Liver (tissue), 9 donors: ENCODE data around the gene IQSEC2. TPM values are rescaled to one million over a fixed set of nuclear protein-coding genes. Genes with fewer than 3 reads are reported as not detected.

ENCODE experiments used
- DNase-seq: peaks from one replicate; pipeline ENCODE4 v3.0.0-alpha.2; 2017; ENCODE audit warnings: low spot score
- H3K27ac ChIP-seq, 2 donors: one replicate each; pipeline ENCODE4 v1.7.0; 2013; ENCODE audit warnings: inconsistent platforms in 2 of 2, low read length in 2 of 2, control low read depth in 1 of 2, low read depth in 1 of 2, mild to moderate bottlenecking in 1 of 2
- H3K27me3 ChIP-seq, 4 donors: one replicate each; pipeline versions ENCODE4 v1.6.1 to v1.7.0; 2013; ENCODE audit warnings: low read length in 3 of 4, inconsistent platforms in 1 of 4, mild to moderate bottlenecking in 1 of 4, moderate library complexity in 1 of 4; ENCODE audit not compliant: control insufficient read depth in 4 of 4, insufficient read depth in 4 of 4
- H3K36me3 ChIP-seq, 4 donors: one replicate each; pipeline versions ENCODE4 v1.6.1 to v1.7.0; 2013; ENCODE audit warnings: low read length in 3 of 4, mild to moderate bottlenecking in 3 of 4, low read depth in 1 of 4, moderate library complexity in 1 of 4; ENCODE audit not compliant: control insufficient read depth in 4 of 4, insufficient read depth in 3 of 4
- H3K4me1 ChIP-seq, 4 donors: one replicate each; pipeline versions ENCODE4 v1.6.1 to v1.7.0; 2013; ENCODE audit warnings: low read length in 3 of 4, mild to moderate bottlenecking in 3 of 4, moderate library complexity in 1 of 4; ENCODE audit not compliant: control insufficient read depth in 4 of 4, insufficient read depth in 4 of 4
- H3K4me3 ChIP-seq, 3 donors: one replicate each; pipeline versions ENCODE4 v1.6.1 to v1.7.0; 2013; ENCODE audit warnings: low read length in 3 of 3, control low read depth in 1 of 3, low read depth in 1 of 3, mild to moderate bottlenecking in 1 of 3
- H3K9ac ChIP-seq, 2 donors: one replicate each; pipeline ENCODE4 v1.7.0; 2013; ENCODE audit warnings: low read length in 2 of 2, mild to moderate bottlenecking in 2 of 2, moderate library complexity in 2 of 2, control low read depth in 1 of 2, low read depth in 1 of 2
- H3K9me3 ChIP-seq, 4 donors: one replicate each; pipeline versions ENCODE4 v1.6.1 to v1.7.0; 2013; ENCODE audit warnings: low read length in 3 of 4; ENCODE audit not compliant: control insufficient read depth in 4 of 4
- ATF3 ChIP-seq: IDR thresholded peaks from 2 replicates; pipeline ENCODE4 v1.6.1; 2016; ENCODE audit warnings: antibody characterized with exemption
- CTCF ChIP-seq: fragments of 150-350 bp; IDR thresholded peaks from 2 replicates; pipeline ENCODE4 v1.5.1; 2017; ENCODE audit warnings: improper control_type of control experiment, low read depth, low read length; ENCODE audit not compliant: missing input control
- EGR1 ChIP-seq, 2 donors: IDR thresholded peaks; 2 replicates each; pipeline ENCODE4 v1.6.1; 2016 to 2018; ENCODE audit warnings: antibody characterized with exemption in 2 of 2, low read depth in 2 of 2
- FOXA1 ChIP-seq: IDR thresholded peaks from 2 replicates; pipeline ENCODE4 v1.6.1; 2016; ENCODE audit warnings: antibody characterized with exemption
- FOXA2 ChIP-seq: IDR thresholded peaks from 2 replicates; pipeline ENCODE4 v1.6.1; 2016; ENCODE audit warnings: antibody characterized with exemption
- GABPA ChIP-seq, 2 donors: IDR thresholded peaks in 1 of 2; conservative IDR thresholded peaks in 1 of 2; 2 replicates each; pipeline ENCODE4 v1.6.1; 2016; ENCODE audit warnings: antibody characterized with exemption in 2 of 2, mild to moderate bottlenecking in 1 of 2, moderate library complexity in 1 of 2
- HNF4A ChIP-seq, 2 donors: conservative IDR thresholded peaks; 2 replicates each; pipeline ENCODE4 v1.6.1; 2016; ENCODE audit warnings: antibody characterized with exemption in 2 of 2, mild to moderate bottlenecking in 2 of 2
- HNF4G ChIP-seq: IDR thresholded peaks from 2 replicates; pipeline ENCODE4 v1.6.1; 2016; ENCODE audit warnings: antibody characterized with exemption
- JUND ChIP-seq, 2 donors: IDR thresholded peaks; 2 replicates each; pipeline ENCODE4 v1.6.1; 2016; ENCODE audit warnings: antibody characterized with exemption in 2 of 2
- MAX ChIP-seq: IDR thresholded peaks from 2 replicates; pipeline ENCODE4 v1.6.1; 2016; ENCODE audit warnings: antibody characterized with exemption
- NR2F2 ChIP-seq: IDR thresholded peaks from 2 replicates; pipeline ENCODE4 v1.6.1; 2016; ENCODE audit warnings: antibody characterized with exemption
- RAD21 ChIP-seq, 2 donors: IDR thresholded peaks; 2 replicates each; pipeline ENCODE4 v1.6.1; 2016; ENCODE audit warnings: antibody characterized with exemption in 2 of 2, mild to moderate bottlenecking in 2 of 2
- TAF1 ChIP-seq: conservative IDR thresholded peaks from 2 replicates; pipeline ENCODE4 v1.6.1; 2016; ENCODE audit warnings: antibody characterized with exemption, mild to moderate bottlenecking
- YY1 ChIP-seq: IDR thresholded peaks from 2 replicates; pipeline ENCODE4 v1.6.1; 2016; ENCODE audit warnings: antibody characterized with exemption, mild to moderate bottlenecking
- ZBTB33 ChIP-seq: IDR thresholded peaks from 2 replicates; pipeline ENCODE4 v1.6.1; 2016; ENCODE audit warnings: antibody characterized with exemption
- WGBS: extraction: QIAGEN DNeasy Blood & Tissue Kit; methylation state at CpG from one replicate; pipeline ENCODE4 v1.1.7; 2013; 5-methylcytosine and 5-hydroxymethylcytosine counted together
- polyA plus RNA-seq, 2 donors: library from polyadenylated mRNA; stranded (reverse) in 1 of 2; unstranded in 1 of 2; fragments of 200-250 nt in 1 of 2; fragments of >200 nt in 1 of 2; fragmentation: Nextera tagmentation in 1 of 2; extraction: Ambion mirVana in 1 of 2; gene quantifications; one replicate each; pipeline versions ENCODE4 v1.2.1 to v1.2.3, GENCODE V29; 2013 to 2015
- total RNA-seq, 2 donors: library from RNA; depleted of rRNA; stranded (reverse); fragments of >200 nt; gene quantifications; one replicate each; pipeline ENCODE4 v1.2.3, GENCODE V29; 2014
- TF ChIP-seq, protein P1 (sequence below): IDR thresholded peaks from 2 replicates; pipeline ENCODE4 v1.6.1; 2016; ENCODE audit warnings: antibody characterized with exemption, mild to moderate bottlenecking
- donor health status: healthy.
- donor health status: healthy.
- donor health status: healthy.
- donor health status: healthy.
- donor health status: healthy.

Gene IQSEC2
- total and polyA plus RNA-seq, 4 donors = 0.40 to 2.1 (median 1.4) TPM

- DNase-seq = no peak
- Histone ChIP-seq H3K27me3 (no peaks in the 10 kb centered on the region), H3K9ac (no peak overlapping the region), H3K27ac (no peak overlapping the region), H3K4me1 (peaks cover 0 to 2% (median 0%) of the 10 kb centered on the region in 4 donors), H3K9me3 (no peaks in the 10 kb centered on the region), H3K4me3 (no peak overlapping the region), H3K36me3 (no peaks in the 10 kb centered on the region)
- TF ChIP-seq YY1 = no peak
- WGBS = 78% methylated on average over 11 of the region's 11 CpGs
Measured at GRCh38 chrX:53263597-53264094, 17.7 kb downstream of the IQSEC2 start.

DNA sequence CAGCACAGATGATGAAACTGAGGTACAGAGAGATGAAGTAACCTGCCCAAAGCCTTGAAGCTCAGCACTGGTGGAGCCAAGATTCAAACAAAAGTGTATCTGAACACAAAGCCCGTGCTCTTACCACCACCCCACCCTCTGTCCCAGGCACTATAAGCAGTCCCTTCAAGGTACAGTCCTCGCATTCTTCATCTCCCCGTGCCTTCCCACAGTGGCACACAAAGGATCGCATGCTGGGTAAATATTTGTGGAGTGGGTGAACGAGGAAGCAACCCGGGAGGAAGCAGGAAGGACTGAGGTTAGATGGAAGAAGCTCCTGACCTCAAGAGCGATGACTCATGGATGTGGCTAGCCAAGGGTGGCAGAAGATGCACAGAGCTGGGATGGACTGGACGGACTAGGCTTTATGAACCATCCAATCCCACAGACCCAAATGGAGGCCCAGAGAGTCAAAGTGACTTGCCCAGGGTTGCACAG, 18.4 kb downstream of the IQSEC2 start:
- no peak overlapping the region for H3K27ac ChIP-seq
- DNase-seq = no peak
- H3K27me3 ChIP-seq = no peaks in the 10 kb centered on the region
- no peaks in the 10 kb centered on the region for H3K36me3 ChIP-seq
- H3K9ac ChIP-seq = no peak overlapping the region
- 48% methylated on average over 8 of the region's 8 CpGs for WGBS
- H3K4me1 ChIP-seq = peaks cover 0 to 2% (median 0%) of the 10 kb centered on the region in 4 donors
- TF ChIP-seq HNF4A (conservative IDR thresholded peaks at IDR 0.05) = no peak
- no peak for TF ChIP-seq EGR1 (IDR thresholded peaks at IDR 0.05; ENCODE audit: low read depth in 2 of 2)
- TF ChIP-seq, protein P1, sequence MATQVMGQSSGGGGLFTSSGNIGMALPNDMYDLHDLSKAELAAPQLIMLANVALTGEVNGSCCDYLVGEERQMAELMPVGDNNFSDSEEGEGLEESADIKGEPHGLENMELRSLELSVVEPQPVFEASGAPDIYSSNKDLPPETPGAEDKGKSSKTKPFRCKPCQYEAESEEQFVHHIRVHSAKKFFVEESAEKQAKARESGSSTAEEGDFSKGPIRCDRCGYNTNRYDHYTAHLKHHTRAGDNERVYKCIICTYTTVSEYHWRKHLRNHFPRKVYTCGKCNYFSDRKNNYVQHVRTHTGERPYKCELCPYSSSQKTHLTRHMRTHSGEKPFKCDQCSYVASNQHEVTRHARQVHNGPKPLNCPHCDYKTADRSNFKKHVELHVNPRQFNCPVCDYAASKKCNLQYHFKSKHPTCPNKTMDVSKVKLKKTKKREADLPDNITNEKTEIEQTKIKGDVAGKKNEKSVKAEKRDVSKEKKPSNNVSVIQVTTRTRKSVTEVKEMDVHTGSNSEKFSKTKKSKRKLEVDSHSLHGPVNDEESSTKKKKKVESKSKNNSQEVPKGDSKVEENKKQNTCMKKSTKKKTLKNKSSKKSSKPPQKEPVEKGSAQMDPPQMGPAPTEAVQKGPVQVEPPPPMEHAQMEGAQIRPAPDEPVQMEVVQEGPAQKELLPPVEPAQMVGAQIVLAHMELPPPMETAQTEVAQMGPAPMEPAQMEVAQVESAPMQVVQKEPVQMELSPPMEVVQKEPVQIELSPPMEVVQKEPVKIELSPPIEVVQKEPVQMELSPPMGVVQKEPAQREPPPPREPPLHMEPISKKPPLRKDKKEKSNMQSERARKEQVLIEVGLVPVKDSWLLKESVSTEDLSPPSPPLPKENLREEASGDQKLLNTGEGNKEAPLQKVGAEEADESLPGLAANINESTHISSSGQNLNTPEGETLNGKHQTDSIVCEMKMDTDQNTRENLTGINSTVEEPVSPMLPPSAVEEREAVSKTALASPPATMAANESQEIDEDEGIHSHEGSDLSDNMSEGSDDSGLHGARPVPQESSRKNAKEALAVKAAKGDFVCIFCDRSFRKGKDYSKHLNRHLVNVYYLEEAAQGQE = no peak
- no peak for TF ChIP-seq HNF4G
- TF ChIP-seq TAF1 = no peak
- no peak for TF ChIP-seq FOXA2
- no peak for TF ChIP-seq NR2F2
- no peak for TF ChIP-seq RAD21 (IDR thresholded peaks at IDR 0.05)
- no peak for TF ChIP-seq ATF3
- H3K4me3 ChIP-seq = no peak overlapping the region
- H3K9me3 ChIP-seq = no peaks in the 10 kb centered on the region

DNA sequence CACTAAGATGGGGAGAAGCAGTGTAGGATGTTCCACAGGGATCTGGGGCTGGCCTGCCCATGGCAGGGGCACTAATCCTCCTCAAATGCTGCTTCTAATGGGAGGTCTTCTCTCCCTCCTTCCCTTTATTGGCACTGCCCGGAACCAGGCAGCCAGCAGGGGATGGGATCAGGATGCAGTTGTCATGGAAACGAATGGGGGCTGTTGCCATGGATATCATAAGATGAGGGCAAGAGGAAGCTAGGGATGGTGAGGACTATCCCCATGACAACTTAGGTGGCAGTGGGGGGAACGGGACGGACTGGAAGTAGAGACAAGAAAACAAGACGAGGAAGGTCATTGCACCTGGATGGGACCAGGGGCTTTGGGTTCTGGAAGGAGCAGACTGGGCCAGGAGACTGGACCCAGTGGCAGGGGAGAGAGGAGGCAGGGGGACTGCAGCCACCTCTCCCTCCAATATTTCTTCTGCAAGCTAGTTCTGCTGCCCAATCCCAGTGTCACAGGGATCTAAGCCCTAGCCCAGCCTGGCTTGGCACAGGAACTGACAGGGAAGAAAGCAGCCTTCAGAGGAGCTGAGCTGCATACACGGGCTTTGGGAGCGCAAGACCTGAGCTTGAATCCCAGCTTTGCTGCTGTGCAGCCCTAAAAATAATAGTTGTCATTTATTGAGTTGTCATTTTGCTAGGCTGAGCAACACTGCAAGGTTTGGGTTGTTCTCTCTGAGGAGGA, 19.0 kb downstream of the IQSEC2 start:
- H3K4me3 ChIP-seq = no peak overlapping the region
- H3K4me1 ChIP-seq = peaks cover 0 to 2% (median 0%) of the 10 kb centered on the region in 4 donors
- no peak for TF ChIP-seq HNF4G
- TF ChIP-seq EGR1 (IDR thresholded peaks at IDR 0.05; ENCODE audit: low read depth in 2 of 2) = no peak
- no peak for TF ChIP-seq RAD21 (IDR thresholded peaks at IDR 0.05)
- no peak for TF ChIP-seq ZBTB33
- TF ChIP-seq FOXA1 = no peak
- no peak for TF ChIP-seq JUND (IDR thresholded peaks at IDR 0.05)
- no peak for TF ChIP-seq MAX
- TF ChIP-seq CTCF = no peak
- TF ChIP-seq TAF1 = no peak
- no peak for TF ChIP-seq GABPA (IDR thresholded peaks at IDR 0.05 in 1 of 2, conservative IDR thresholded peaks at IDR 0.05 in 1 of 2)
- no peak for TF ChIP-seq NR2F2
- TF ChIP-seq ATF3 = no peak
- DNase-seq = no peak
- no peak overlapping the region for H3K27ac ChIP-seq
- no peaks in the 10 kb centered on the region for H3K36me3 ChIP-seq
- no peaks in the 10 kb centered on the region for H3K9me3 ChIP-seq
- H3K9ac ChIP-seq = no peak overlapping the region
- no peaks in the 10 kb centered on the region for H3K27me3 ChIP-seq
- WGBS = 83% methylated on average over 7 of the region's 7 CpGs
